IMR-90 (cell line): ENCODE data around the gene HSPA13. TPM values are rescaled to one million over a fixed set of nuclear protein-coding genes. Genes with fewer than 3 reads are reported as not detected.

ENCODE experiments used
- ATAC-seq: fragments of 200-7000 bp; cut with Tn5 transposase; 2 replicates; pipeline ENCODE4 v1.9.1; 2020; ENCODE audit warnings: low read depth, mild to moderate bottlenecking, moderate library complexity
- BruUV-seq: library from RNA; stranded (reverse); fragments of 400-500 nt; replicated peaks from 2 replicates; lab custom pipeline; 2021; lab: Mats Ljungman, UMichigan
- CTCF ChIA-PET: fragments of 300-600 bp; formaldehyde crosslinking; extraction: SDS; loops from one replicate; lab custom pipeline; 2021; ENCODE audit warnings: antibody characterized with exemption; lab: Yijun Ruan, JAX
- POLR2A ChIA-PET: fragments of 300-600 bp; sonication (Branson Sonifier 250); formaldehyde crosslinking; loops from one replicate; lab custom pipeline; 2022; ENCODE audit warnings: antibody characterized with exemption; ENCODE audit not compliant: unreplicated experiment; lab: Charles Lee
- DNase-seq: peaks from one replicate; pipeline ENCODE4 v3.0.0; 2013
- H2AFZ ChIP-seq: replicated peaks from 2 replicates; pipeline ENCODE3; 2013; ENCODE audit warnings: low read length, mild to moderate bottlenecking; ENCODE audit not compliant: poor library complexity
- H2AK5ac ChIP-seq: 2 replicates; pipeline ENCODE4 v1.6.1; 2013; ENCODE audit warnings: low read depth, low read length, inconsistent platforms
- H2AK9ac ChIP-seq: replicated peaks from 2 replicates; pipeline ENCODE3; 2013; ENCODE audit warnings: mild to moderate bottlenecking, low read depth, low read length, moderate library complexity; ENCODE audit not compliant: poor library complexity
- H2BK120ac ChIP-seq: 2 replicates; pipeline ENCODE4 v1.6.1; 2013; ENCODE audit warnings: low read depth, low read length, inconsistent platforms
- H2BK15ac ChIP-seq: 3 replicates; pipeline ENCODE4 v1.6.1; 2013; ENCODE audit warnings: low read depth, low read length, inconsistent platforms
- H2BK20ac ChIP-seq: 2 replicates; pipeline ENCODE4 v1.6.1; 2013; ENCODE audit warnings: low read depth, mild to moderate bottlenecking, inconsistent platforms, low read length, moderate library complexity
- H2BK5ac ChIP-seq: 2 replicates; pipeline ENCODE4 v1.6.1; 2013; ENCODE audit warnings: mild to moderate bottlenecking, low read depth, low read length, inconsistent platforms; ENCODE audit not compliant: poor library complexity, severe bottlenecking
- H3K14ac ChIP-seq: replicated peaks from 2 replicates; pipeline ENCODE4 v1.6.1; 2013; ENCODE audit warnings: low read depth, low read length, inconsistent platforms
- H3K18ac ChIP-seq: 2 replicates; pipeline ENCODE4 v1.6.1; 2013; ENCODE audit warnings: low read depth, low read length, control low read depth
- H3K23ac ChIP-seq: 2 replicates; pipeline ENCODE4 v1.6.1; 2013; ENCODE audit warnings: low read depth, low read length, inconsistent platforms
- H3K27ac ChIP-seq: 2 replicates; pipeline ENCODE4 v1.5.1; 2013; ENCODE audit warnings: mild to moderate bottlenecking, control low read depth, low read length; ENCODE audit not compliant: insufficient read depth
- H3K27me3 ChIP-seq: 2 replicates; pipeline ENCODE4 v1.6.1; 2013; ENCODE audit warnings: low read length; ENCODE audit not compliant: control insufficient read depth, insufficient read depth
- H3K36me3 ChIP-seq: 2 replicates; pipeline ENCODE4 v1.6.1; 2013; ENCODE audit warnings: low read length, mixed read lengths; ENCODE audit not compliant: control insufficient read depth, insufficient read depth
- H3K4ac ChIP-seq: 2 replicates; pipeline ENCODE4 v1.6.1; 2013; ENCODE audit warnings: low read depth, low read length, inconsistent platforms
- H3K4me1 ChIP-seq: 2 replicates; pipeline ENCODE4 v1.6.1; 2013; ENCODE audit warnings: low read length, mixed read lengths; ENCODE audit not compliant: control insufficient read depth, insufficient read depth
- H3K4me2 ChIP-seq: 2 replicates; pipeline ENCODE4 v1.6.1; 2013; ENCODE audit warnings: low read depth, mild to moderate bottlenecking, control low read depth, low read length, moderate library complexity
- H3K4me3 ChIP-seq: 2 replicates; pipeline ENCODE4 v1.5.1; 2013; ENCODE audit warnings: low read depth, mild to moderate bottlenecking, control low read depth, low read length, moderate library complexity; ENCODE audit not compliant: insufficient read depth
- H3K56ac ChIP-seq: 2 replicates; pipeline ENCODE4 v1.6.1; 2013; ENCODE audit warnings: low read length, inconsistent platforms; ENCODE audit not compliant: insufficient read depth; ENCODE audit errors: extremely low read depth
- H3K79me1 ChIP-seq, 2 experiments: 2 replicates each; pipeline ENCODE4 v1.6.1; 2013; ENCODE audit warnings: low read length in 2 of 2, inconsistent platforms in 1 of 2, low read depth in 1 of 2
- H3K9ac ChIP-seq: 2 replicates; pipeline ENCODE4 v1.6.1; 2013; ENCODE audit warnings: low read depth, low read length, control low read depth
- H3K9me1 ChIP-seq: 2 replicates; pipeline ENCODE4 v1.6.1; 2013; ENCODE audit warnings: low read length, inconsistent platforms; ENCODE audit not compliant: insufficient read depth
- H3K9me3 ChIP-seq: 2 replicates; pipeline ENCODE4 v1.6.1; 2013; ENCODE audit warnings: low read length; ENCODE audit not compliant: control insufficient read depth, insufficient read depth
- H4K20me1 ChIP-seq: 2 replicates; pipeline ENCODE4 v1.6.1; 2013; ENCODE audit warnings: low read length, inconsistent platforms; ENCODE audit not compliant: insufficient read depth
- H4K5ac ChIP-seq: 2 replicates; pipeline ENCODE4 v1.6.1; 2013; ENCODE audit warnings: mild to moderate bottlenecking, low read depth, low read length, control low read depth
- H4K8ac ChIP-seq, 2 experiments: 2 replicates each; pipeline ENCODE4 v1.6.1; 2013; ENCODE audit warnings: low read depth in 2 of 2, low read length in 2 of 2, control low read depth in 1 of 2, inconsistent platforms in 1 of 2
- H4K91ac ChIP-seq: 2 replicates; pipeline ENCODE4 v1.6.1; 2013; ENCODE audit warnings: low read depth, low read length, inconsistent platforms; ENCODE audit not compliant: insufficient read depth
- BHLHE40 ChIP-seq: fragments of 150-350 bp; IDR thresholded peaks from 2 replicates; pipeline ENCODE4 v1.6.1; 2016; ENCODE audit warnings: mild to moderate bottlenecking, low read depth, low read length
- CEBPB ChIP-seq: IDR thresholded peaks from 2 replicates; pipeline ENCODE4 v1.6.1; 2012; ENCODE audit warnings: low read depth, low read length, improper control_type of control experiment
- CHD1 ChIP-seq: IDR thresholded peaks from 2 replicates; pipeline ENCODE4 v1.6.1; 2012; ENCODE audit warnings: low read depth, low read length, improper control_type of control experiment
- CTCF ChIP-seq: conservative IDR thresholded peaks from 2 replicates; pipeline ENCODE4 v1.5.1; 2012; ENCODE audit warnings: mild to moderate bottlenecking, low read depth, low read length, improper control_type of control experiment
- ELK1 ChIP-seq: fragments of 150-350 bp; IDR thresholded peaks from 2 replicates; pipeline ENCODE4 v1.6.1; 2016; ENCODE audit warnings: low read depth, mild to moderate bottlenecking, low read length, moderate library complexity, borderline replicate concordance
- FOS ChIP-seq: fragments of 150-350 bp; IDR thresholded peaks from 2 replicates; pipeline ENCODE4 v1.6.1; 2016; ENCODE audit warnings: low read depth, low read length
- MAFK ChIP-seq: IDR thresholded peaks from 2 replicates; pipeline ENCODE4 v1.6.1; 2012; ENCODE audit warnings: low read depth, low read length, improper control_type of control experiment
- MAZ ChIP-seq: IDR thresholded peaks from 2 replicates; pipeline ENCODE4 v1.6.1; 2012; ENCODE audit warnings: low read depth, mild to moderate bottlenecking, low read length, improper control_type of control experiment, moderate library complexity, borderline replicate concordance
- MXI1 ChIP-seq: IDR thresholded peaks from 2 replicates; pipeline ENCODE4 v1.6.1; 2012; ENCODE audit warnings: low read depth, mild to moderate bottlenecking, low read length, moderate library complexity, borderline replicate concordance
- NFE2L2 ChIP-seq: fragments of 150-350 bp; IDR thresholded peaks from 2 replicates; pipeline ENCODE4 v1.6.1; 2016; ENCODE audit warnings: low read depth, mild to moderate bottlenecking, low read length
- POLR2A ChIP-seq: IDR thresholded peaks from 2 replicates; pipeline ENCODE4 v1.6.1; 2012; ENCODE audit warnings: mild to moderate bottlenecking, low read depth, low read length
- RAD21 ChIP-seq: IDR thresholded peaks from 2 replicates; pipeline ENCODE4 v1.6.1; 2012; ENCODE audit warnings: low read length, improper control_type of control experiment
- RCOR1 ChIP-seq: IDR thresholded peaks from 2 replicates; pipeline ENCODE4 v1.6.1; 2012; ENCODE audit warnings: mild to moderate bottlenecking, low read length, improper control_type of control experiment; ENCODE audit not compliant: insufficient replicate concordance
- RFX5 ChIP-seq: IDR thresholded peaks from 2 replicates; pipeline ENCODE4 v1.8.0; 2012; ENCODE audit warnings: low read depth, mild to moderate bottlenecking, low read length, moderate library complexity
- SMC3 ChIP-seq: fragments of 150-350 bp; IDR thresholded peaks from 2 replicates; pipeline ENCODE4 v1.6.1; 2016; ENCODE audit warnings: low read depth, mild to moderate bottlenecking, antibody characterized with exemption, low read length, moderate library complexity
- USF2 ChIP-seq: fragments of 150-350 bp; IDR thresholded peaks from 2 replicates; pipeline ENCODE4 v1.6.1; 2017; ENCODE audit warnings: mild to moderate bottlenecking, antibody characterized with exemption, low read length, low read depth
- WGBS, 2 experiments: methylation state at CpG; one replicate each; pipeline versions ENCODE4 v1.1.5 to v1.1.7; 2013; ENCODE audit warnings: missing lambda C conversion rate in 2 of 2; ENCODE audit not compliant: insufficient read length in 1 of 2; ENCODE audit errors: extremely low coverage in 2 of 2; 5-methylcytosine and 5-hydroxymethylcytosine counted together
- dilution Hi-C: fragments of 300-500 bp; cut with HindIII; formaldehyde crosslinking; loops from one replicate; pipeline ENCODE4 v1.14.3; 2018; ENCODE audit warnings: low sequenced_read_pairs; ENCODE audit not compliant: unreplicated experiment
- in situ Hi-C: fragments of 300-500 bp; cut with MboI; formaldehyde crosslinking; loops from 3 replicates; pipeline ENCODE4 v1.14.3; 2019; ENCODE audit warnings: low sequenced_read_pairs, inconsistent platforms, mixed read lengths
- intact Hi-C: fragments of 100-400 bp; cut with micrococcal nuclease; formaldehyde crosslinking; loops from 2 replicates; pipeline ENCODE4 v1.10.0; 2022
- polyA plus RNA-seq, 3 experiments: library from polyadenylated mRNA; depleted of rRNA; stranded (reverse); fragments of >200 nt; gene quantifications; 2 replicates each; pipeline ENCODE4 v1.2.3, GENCODE V29; 2012; ENCODE audit warnings: low replicate concordance in 1 of 3
- total RNA-seq: library from RNA; depleted of rRNA; stranded (reverse); fragments of >200 nt; gene quantifications from 2 replicates; pipeline ENCODE4 v1.2.3, GENCODE V29; 2012

HSPA13 gene
- total and polyA plus RNA-seq, 2 of the 4 experiments (the other 2 are of a cell fraction): 16.3 to 43.7 TPM

- TF ChIP-seq CEBPB: no peak
- TF ChIP-seq CTCF: no peak
- TF ChIP-seq RFX5: no peak
- no peak for TF ChIP-seq MAFK
- no peak for TF ChIP-seq RAD21
- TF ChIP-seq FOS: no peak
- TF ChIP-seq SMC3: no peak
- no peak for TF ChIP-seq BHLHE40
- TF ChIP-seq MAZ: no peak
- no peak for TF ChIP-seq NFE2L2
- no peak for TF ChIP-seq POLR2A
- TF ChIP-seq USF2: no peak
- no peak for TF ChIP-seq RCOR1
- no peak for TF ChIP-seq ELK1
- no peak for TF ChIP-seq MXI1
- no peak for TF ChIP-seq CHD1
- Histone ChIP-seq H4K5ac (no peak overlapping the region), H3K9me3 (no peaks in the 10 kb centered on the region), H4K91ac (no peak overlapping the region), H2AK5ac (no peak overlapping the region), H3K4me2 (no peak overlapping the region), H3K9me1 (no peaks in the 10 kb centered on the region), H3K27ac (no peak overlapping the region), H2BK20ac (no peak overlapping the region), H3K4ac (no peak overlapping the region), H3K4me1 (no peaks in the 10 kb centered on the region), H3K56ac (no peak overlapping the region), H3K4me3 (no peak overlapping the region), H2BK15ac (no peak overlapping the region), H3K14ac (no peak overlapping the region), H3K27me3 (no peaks in the 10 kb centered on the region), H2AK9ac (no peak overlapping the region), H2BK5ac (no peak overlapping the region), H4K8ac (no peak overlapping the region), H3K36me3 (no peaks in the 10 kb centered on the region), H3K9ac (no peak overlapping the region), H3K79me1 (no peaks in the 10 kb centered on the region), H2AFZ (no peak overlapping the region), H3K18ac (no peak overlapping the region), H4K20me1 (no peaks in the 10 kb centered on the region), H3K23ac (no peak overlapping the region), H2BK120ac (no peak overlapping the region)
- intact Hi-C loops: no loop called here
- ChIA-PET POLR2A (no interaction called here), CTCF (no interaction called here)
- BruUV-seq: no TSS peak
- dilution Hi-C loops: no loop called here
- DNase-seq: no peak
- ATAC-seq: no peak
- in situ Hi-C loops: no loop called here
- 63% methylated on average over 4 of the region's 4 CpGs; no CpG with 5 or more reads in 1 of the 2 experiments for WGBS, 2 experiments
Measured at GRCh38 chr21:14356746-14357145, 26.2 kb downstream of the HSPA13 start.
